Measurements from ENCODE around the gene KATNAL1. TPM values are rescaled to one million over a fixed set of nuclear protein-coding genes. Genes with fewer than 3 reads are reported as not detected.

Gene KATNAL1
- total RNA-seq, 1 experiment from 2014 or later: 11.2 TPM

DNA sequence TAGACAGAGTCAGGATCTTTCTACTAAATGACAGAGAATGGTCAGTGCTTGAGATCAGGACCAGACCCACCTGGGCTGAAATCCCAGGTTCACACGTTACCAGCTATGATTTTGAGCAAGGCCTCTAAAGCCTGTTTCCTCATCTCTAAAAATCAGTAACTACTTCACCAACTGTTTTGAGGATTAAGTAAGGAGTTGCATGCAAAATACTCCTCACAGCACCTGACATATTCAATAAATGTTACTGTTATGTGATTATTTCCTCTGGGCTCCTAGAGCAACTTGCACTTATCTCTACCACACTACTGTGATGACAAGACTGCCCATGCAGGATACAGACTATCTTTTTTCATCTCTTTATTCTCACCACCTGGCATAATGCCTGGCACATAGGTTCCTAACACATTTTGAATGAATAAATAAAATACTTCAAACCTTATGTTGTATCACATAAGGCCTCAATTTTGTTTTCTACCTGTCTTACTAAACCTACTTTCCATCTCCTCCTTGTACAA lies 1.8 kb downstream of the KATNAL1 start:
- H2BK20ac ChIP-seq (ENCODE audit: low read depth, low read length, poor library complexity, severe bottlenecking): no peak overlapping the region
- WGBS (ENCODE audit: extremely low coverage, insufficient read length, low lambda C conversion rate): no CpG with 5 or more reads among the region's 1 CpG
- no peak overlapping the region for H3T11ph ChIP-seq (ENCODE audit: low read length)
- H2AK5ac ChIP-seq (ENCODE audit: insufficient read length, low read length): no peak overlapping the region
- no peaks in the 10 kb centered on the region for H3K9me3 ChIP-seq (ENCODE audit: control insufficient read depth, low read depth, low read length)
- no peak overlapping the region for H3K4me2 ChIP-seq (ENCODE audit: insufficient read depth, insufficient read length, low read length)
- H3K79me2 ChIP-seq (ENCODE audit: insufficient read depth, low read length): no peaks in the 10 kb centered on the region; the same call in 1 of the 2 replicates
- H2BK12ac ChIP-seq (ENCODE audit: insufficient read length, low read depth, low read length): no peak overlapping the region
- Mint-ChIP-seq H3K27ac (no peak overlapping the region), H3K36me3 (ENCODE audit: insufficient read depth in 1 of 3, low read depth in 3 of 3) (no peaks in the 10 kb centered on the region), H3K4me1 (peaks cover 25 to 30% of the 10 kb centered on the region in 2 experiments), H3K9me3 (no peaks in the 10 kb centered on the region), H3K4me3 (peak overlapping the region; percentile 36 to 40), H3K27me3 (ENCODE audit: low read depth) (no peaks in the 10 kb centered on the region)
- H3K27ac ChIP-seq (ENCODE audit: insufficient read length, low read depth, low read length): no peak overlapping the region
- H3K14ac ChIP-seq (ENCODE audit: insufficient read depth, low read length): no peak overlapping the region
- no peak overlapping the region for H4K8ac ChIP-seq (replicated peaks; ENCODE audit: insufficient read length, low read depth, low read length)
- no peaks in the 10 kb centered on the region for H3K4me1 ChIP-seq (ENCODE audit: insufficient read depth, low read length)
- no peak overlapping the region for H2AFZ ChIP-seq (ENCODE audit: low read length)
- peaks cover 2% of the 10 kb centered on the region for H3K79me1 ChIP-seq (ENCODE audit: insufficient read depth, low read depth, low read length, poor library complexity, severe bottlenecking)
- no peak for DNase-seq
- no peak overlapping the region for H3K18ac ChIP-seq (ENCODE audit: insufficient read length, low read depth, low read length)
- H2BK120ac ChIP-seq (ENCODE audit: low read depth, low read length, poor library complexity, severe bottlenecking): no peak overlapping the region
- no peaks in the 10 kb centered on the region for H3K23me2 ChIP-seq (ENCODE audit: insufficient read length, low read depth, low read length, poor library complexity, severe bottlenecking)
- H4K5ac ChIP-seq (ENCODE audit: insufficient read length, low read depth, low read length): no peak overlapping the region
- no peak overlapping the region for H2BK15ac ChIP-seq (ENCODE audit: low read depth, low read length)
- H3K56ac ChIP-seq (ENCODE audit: insufficient read length, low read depth, low read length): no peak overlapping the region
- H4K20me1 ChIP-seq (ENCODE audit: control insufficient read depth, insufficient read depth, insufficient read length): no peaks in the 10 kb centered on the region
- no peak overlapping the region for H4K91ac ChIP-seq (ENCODE audit: insufficient read length, low read depth, low read length)
- H3K9ac ChIP-seq (ENCODE audit: extremely low read depth, insufficient read length, low read length): no peak overlapping the region
- no peaks in the 10 kb centered on the region for H3K27me3 ChIP-seq (ENCODE audit: insufficient read depth, low read length)
- no peak overlapping the region for H3K4ac ChIP-seq (ENCODE audit: low read depth, low read length)
- no peak overlapping the region for H3K23ac ChIP-seq (ENCODE audit: insufficient read length, low read depth, low read length)
- H2BK5ac ChIP-seq (ENCODE audit: insufficient read length, low read length): no peak overlapping the region
- TF ChIP-seq, protein P1, sequence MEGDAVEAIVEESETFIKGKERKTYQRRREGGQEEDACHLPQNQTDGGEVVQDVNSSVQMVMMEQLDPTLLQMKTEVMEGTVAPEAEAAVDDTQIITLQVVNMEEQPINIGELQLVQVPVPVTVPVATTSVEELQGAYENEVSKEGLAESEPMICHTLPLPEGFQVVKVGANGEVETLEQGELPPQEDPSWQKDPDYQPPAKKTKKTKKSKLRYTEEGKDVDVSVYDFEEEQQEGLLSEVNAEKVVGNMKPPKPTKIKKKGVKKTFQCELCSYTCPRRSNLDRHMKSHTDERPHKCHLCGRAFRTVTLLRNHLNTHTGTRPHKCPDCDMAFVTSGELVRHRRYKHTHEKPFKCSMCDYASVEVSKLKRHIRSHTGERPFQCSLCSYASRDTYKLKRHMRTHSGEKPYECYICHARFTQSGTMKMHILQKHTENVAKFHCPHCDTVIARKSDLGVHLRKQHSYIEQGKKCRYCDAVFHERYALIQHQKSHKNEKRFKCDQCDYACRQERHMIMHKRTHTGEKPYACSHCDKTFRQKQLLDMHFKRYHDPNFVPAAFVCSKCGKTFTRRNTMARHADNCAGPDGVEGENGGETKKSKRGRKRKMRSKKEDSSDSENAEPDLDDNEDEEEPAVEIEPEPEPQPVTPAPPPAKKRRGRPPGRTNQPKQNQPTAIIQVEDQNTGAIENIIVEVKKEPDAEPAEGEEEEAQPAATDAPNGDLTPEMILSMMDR (conservative IDR thresholded peaks at IDR 0.05): no peak
